Superior temporal gyrus (tissue), 1 donor: ENCODE data around the gene SLC2A10.
A peak's percentile ranks its signal among the peaks of the same experiment; 100 is the strongest.

ENCODE experiments used
- DNase-seq: peaks from one replicate; pipeline ENCODE4 v3.0.0-alpha.2; 2016; ENCODE audit errors: extremely low spot score

Gene SLC2A10

DNA sequence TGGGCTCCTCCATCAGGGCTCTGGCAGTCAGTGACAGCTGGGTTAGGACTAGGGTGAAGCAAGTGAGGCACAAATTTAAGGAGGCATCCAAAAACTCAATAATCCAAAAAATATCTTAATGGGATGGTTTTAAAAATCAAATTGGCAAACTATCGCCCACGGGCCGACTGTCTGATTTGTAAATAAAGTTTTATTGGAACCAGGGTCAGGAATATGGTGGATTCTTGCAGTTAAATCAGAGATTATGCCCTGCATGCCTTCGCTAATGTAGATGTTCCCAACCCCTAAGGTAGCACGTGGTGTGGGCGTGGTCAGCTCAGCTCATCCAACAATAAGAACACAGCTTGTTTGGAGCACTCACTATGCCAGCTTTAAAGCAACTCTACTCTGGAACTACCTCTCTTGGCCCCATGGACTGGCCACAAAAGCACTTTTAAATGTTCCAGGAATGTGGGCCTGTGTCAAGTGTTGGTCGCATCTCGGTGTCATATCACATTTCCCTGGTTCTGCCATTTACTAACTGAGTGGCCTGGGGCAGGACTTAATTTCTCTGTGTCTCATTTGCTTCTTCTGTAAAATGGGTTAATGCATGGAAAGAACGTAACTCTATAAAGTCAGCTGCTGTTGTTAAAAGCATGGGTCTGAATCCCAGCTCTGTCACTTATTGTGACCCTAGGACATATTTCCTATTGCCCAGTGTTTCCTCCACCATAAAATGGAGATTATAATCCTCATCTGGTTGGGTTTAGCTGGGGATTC lies 27.2 kb upstream of the SLC2A10 start:
- no peak for DNase-seq

DNA sequence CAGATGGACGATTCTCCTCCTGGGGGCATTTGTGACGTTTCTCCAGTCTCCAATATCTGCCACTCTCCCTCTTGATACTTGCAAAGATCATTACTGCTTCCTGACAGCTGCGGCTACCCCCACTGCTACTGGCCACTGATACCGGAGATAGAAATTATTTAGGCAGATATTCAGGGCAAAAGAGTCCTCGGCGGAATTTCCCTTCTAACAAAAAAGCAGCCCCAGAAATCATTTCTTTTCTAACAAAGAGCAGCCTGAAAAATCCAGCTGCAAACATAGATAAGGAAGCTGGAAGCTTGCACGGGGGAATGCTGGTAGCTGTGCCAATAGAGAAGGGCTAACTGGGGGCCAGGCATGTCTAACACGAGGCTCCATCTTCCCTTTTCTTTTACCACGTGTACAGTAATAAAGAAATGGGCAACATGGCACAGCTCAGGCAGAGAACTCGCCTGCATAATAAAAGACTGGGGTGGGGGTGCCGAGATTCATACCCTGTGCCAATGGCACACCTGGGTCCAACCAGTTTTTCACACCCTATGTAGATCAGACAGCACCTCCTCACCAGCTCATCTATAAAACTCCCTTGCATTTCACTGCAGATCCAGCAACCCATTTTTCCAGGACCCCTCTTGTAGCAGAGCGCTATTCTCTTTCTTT lies 26.3 kb upstream of the SLC2A10 start:
- DNase-seq: no peak

DNA sequence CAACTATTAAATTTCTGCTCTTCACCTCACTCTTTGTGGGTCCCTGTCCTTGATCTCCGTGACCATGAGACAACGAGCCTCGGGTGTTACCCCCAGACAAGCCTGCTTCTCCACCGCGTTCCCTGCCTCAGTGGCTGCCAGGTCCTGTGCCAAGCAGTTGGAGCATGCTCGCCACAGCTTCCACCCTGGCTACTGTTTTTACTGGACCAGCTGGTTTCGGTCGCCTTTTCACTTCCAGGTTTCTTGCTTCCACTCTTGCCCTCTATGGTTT lies 25.8 kb upstream of the SLC2A10 start:
- DNase-seq: no peak

DNA sequence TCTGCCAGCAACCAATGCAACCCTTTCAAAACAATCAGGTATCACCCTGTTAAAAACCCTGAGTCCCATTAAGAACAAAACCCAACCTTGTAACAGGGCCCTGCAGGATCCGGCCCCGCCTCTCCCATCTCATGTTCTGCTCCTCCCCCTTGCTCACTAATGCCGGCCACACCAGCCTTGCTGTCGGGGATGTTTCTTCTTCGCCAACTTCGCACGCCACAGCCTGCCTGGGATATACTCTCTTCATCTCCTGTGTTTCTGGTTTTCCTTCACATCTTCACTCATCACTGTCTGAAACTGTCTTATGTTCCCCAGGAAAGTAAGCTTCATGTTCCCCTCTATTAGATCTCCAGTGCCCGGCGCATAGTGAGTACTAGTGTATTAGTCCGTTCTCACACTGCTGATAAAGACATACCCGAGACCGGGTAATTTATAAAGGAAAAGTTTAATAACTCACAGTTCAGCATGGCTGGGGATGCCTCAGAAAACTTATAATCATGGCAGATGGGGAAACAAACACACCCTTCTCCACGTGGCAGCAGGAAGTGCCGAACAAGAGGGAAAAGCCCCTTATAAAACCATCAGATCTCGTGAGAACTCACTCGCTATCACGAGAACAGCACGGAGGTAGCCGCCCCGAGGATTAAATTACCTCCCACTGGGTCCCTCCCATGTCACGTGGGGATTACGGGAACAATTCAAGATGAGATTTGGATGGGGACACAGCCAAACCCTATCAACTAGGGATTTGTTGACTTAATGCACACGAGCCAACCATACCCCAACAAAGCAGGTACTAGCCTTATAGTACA lies 25.3 kb upstream of the SLC2A10 start:
- no peak for DNase-seq

DNA sequence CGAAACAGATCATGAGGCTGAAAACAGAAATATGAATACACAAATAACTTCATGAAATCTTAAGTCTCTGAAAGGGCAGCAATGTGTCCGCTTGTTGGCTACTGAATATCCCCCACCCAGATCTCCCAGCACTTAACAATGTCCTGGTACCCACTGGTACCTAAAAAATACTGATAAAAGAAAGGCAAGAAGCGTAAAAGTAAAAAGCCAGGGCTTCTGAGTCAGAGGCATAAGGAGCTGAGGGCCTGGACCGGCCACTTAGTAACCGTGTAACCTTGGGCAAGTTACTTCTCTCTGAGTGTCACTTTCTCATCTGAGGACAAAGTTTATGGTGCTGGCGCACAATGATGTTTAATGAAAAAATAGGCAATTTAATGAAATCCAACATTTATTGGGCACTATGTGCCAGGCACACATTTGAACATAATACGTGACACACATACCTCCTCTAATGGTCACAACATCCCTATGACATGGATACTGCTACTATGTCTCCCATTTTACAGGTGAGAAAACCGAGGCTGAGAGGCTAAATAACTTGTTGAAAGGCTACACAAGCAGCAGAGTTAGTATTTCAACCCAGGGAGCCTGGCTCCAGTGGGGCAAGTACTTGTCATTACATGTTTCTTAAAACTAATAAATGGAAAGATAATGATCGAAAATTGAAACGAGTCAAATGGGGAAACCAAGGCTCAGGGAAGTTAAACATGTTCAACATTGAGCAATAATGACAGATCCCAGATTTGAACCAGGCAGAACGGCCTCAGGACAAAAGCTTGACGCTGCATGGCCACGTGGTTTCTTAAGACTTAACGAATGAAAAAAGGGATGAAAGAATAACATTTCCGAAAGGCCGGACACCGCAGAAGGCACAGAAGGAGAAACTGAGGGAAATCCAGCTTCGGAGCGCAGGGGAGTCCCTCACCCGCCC lies 21.0 kb upstream of the SLC2A10 start:
- DNase-seq: peak; percentile 44

DNA sequence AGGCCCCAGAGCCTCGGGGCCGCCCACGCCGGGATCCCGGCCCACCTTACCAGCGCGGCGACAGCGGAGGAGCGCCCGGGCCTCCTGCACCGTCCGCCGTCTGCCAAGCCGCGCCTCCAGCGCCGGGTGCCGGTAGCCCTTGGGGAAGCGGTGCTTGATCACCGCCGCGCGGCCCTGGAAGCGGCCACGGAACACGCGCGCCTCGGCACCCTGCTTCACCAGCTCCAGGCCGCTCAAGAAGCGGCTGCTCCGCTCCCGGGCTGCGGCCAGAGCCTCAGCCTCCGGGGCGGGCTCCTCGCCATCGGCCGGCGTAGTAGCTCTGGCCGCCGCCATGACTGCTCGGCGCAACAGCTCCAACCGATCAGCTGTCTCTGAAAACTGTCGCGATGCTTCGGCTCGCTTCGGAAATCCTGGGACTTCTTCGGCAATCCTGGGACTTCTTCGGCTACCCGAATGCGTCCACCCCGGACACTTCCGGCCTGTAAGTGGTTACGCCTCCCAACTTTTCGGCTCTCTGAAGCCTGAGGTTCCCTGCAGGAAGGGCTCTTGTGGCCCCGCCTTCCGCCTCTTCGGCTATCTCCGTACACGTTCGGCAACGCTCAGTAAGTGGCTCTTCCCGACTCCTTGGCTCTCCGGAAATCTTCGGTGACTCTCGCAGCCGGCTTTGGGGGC lies 20.2 kb upstream of the SLC2A10 start, which contains the start of gene TP53RK:
Gene TP53RK (minus strand): TSS at position 363 of the 672 bp plus-strand sequence. CDS start 30 bp downstream, at position 333.
- peak; percentile 97 for DNase-seq

DNA sequence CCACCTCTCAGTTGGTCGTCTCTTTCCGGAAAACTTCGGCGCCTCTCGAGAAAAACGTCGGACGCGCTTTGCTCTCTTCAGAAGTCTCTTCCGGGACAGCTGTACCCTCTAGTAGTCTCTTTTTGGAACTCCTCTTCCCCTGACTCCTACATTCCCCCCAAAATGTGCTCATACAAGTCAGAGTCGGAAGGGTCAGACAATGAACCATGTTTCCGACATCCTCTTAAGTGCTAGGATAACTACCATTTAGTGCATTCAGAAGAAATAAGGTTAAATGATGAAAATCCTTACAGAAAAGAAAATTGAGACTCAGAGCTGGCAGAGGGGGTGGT lies 19.7 kb upstream of the SLC2A10 start:
- no peak for DNase-seq

DNA sequence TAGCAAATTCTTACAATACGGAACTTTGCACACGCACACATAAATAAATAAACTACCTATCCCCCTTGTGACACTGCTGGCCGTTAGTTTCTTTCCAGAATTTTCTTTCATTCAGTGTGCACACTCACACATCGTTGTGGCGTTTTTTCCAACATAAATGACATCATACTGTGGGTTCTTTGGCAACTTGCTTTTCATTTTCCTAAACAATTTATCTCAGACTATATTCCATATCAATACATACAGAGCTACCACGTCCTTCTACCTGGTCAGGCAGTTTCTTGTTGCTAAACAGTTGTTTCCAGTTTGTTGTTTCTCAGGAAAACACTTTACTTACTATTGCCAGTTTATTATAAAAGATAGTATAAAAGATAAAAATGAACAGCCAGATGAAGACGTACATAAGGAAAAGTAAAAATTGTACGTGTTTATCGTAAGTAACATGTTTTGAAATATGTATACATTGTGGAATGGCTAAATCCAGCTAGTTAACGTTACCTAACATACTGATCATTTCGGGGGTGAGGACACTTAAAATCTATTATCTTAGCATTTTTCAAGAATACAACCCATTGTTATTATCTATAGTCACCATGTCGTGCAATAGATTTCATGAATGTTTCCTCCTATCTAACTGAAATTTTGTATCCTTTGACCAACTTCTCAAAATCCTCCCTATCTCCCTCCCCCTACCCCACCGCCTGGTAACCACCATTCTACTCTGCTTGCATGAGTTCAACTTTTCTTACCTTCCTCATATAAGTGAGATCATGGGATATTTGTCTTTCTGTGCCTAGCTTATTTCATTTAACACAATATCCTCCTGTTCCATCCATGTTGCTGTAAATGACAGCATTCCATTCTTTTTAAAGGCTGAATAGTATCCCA lies 19.0 kb upstream of the SLC2A10 start:
- DNase-seq: no peak

DNA sequence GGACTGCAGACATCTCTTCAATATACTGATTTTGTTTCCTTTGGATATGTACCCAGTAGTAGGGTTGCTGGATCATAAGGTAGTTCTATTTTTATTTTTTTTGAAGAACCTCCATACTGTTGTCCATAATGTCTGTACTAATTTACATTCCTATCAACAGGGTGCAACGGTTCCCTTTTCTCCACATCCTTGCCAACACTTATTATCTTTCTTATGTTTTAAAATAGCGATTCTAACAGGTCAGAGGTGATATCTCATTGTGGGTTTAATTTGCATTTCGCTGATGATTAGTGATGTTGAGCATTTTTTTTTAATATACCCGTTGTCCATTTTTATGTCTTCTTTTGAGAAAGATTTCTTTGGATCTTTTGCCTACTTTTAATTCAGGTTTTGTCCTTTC lies 18.3 kb upstream of the SLC2A10 start:
- no peak for DNase-seq

DNA sequence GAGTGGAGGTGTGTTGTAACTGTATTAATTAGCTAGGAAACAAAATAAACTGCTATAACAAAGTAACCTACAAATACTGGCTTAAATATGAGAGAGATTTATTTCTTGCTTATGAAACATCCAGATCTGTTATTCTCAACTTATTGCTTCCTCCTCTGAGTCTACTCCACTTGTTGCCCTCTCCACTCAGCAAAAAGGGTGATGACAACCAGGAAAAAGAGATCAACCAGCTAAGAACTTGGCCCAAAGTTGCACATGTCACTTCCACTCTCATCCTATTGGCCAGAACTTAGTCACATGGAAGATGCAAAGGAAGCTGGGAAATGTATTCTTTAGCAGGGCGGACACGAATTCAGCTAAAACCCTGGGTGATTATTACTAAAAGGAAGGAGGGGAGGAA lies 15.0 kb upstream of the SLC2A10 start:
- DNase-seq: peak; percentile 60

DNA sequence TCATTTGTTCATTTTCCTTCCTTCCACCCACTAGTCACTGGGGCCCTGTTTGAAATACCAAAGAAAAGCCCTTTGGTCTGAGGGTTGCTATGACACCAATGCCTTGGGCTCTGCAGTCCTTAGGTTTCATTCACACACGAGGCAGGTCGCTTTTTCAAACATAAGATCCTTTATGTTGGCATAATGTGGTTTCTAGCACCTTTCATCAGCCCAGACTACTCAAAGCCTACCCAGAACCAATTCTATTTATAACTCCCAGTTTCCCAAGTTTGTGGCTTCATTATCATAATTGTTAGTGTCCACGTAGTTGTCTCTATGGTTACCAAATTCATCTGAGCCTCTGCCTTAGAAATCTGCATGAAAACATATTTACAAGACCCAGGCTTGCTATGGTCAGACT lies 13.6 kb upstream of the SLC2A10 start:
- peak; percentile 54 for DNase-seq

DNA sequence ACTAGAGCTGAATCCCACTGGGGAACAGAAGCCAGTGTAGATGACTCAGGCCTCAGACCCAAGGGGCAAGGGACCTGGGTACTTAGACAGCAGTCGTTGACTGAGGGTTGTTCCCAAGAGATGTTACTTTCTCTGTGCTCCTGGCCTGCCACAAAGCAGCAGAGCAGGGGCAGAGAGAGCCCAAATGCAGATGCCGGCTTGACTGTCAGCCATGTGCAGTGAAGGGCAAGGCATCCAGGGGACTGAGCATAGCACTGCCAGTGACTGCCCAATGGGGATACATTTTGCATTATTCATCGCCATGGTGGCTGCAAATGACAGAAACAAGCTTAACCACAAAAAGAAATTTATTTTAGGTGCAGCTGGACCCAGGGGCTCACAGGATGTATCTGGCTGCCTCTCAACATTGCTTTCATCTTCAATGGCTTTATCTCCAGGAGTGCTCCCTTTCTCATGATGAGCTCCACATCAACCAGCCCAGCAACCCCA lies 12.6 kb upstream of the SLC2A10 start:
- DNase-seq: no peak

DNA sequence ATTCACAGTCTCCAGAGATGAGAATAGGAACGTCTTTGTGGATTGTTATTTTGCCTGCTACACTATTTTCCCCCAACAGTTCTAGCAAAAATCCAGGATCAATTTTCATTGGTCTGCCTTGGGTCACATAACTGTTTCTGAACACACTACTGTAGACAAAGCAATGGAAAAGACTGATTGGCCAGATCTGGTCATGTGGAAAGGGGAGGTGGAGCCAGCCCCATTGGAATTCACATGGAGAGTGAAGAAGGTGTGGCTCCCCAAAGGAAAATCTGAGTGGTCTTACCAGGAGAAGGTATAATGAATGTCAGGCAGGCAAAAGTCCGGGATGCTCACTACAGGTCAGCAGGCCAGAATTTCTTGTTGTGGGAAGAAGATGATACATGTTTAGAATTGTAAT lies 10.7 kb upstream of the SLC2A10 start:
- no peak for DNase-seq

DNA sequence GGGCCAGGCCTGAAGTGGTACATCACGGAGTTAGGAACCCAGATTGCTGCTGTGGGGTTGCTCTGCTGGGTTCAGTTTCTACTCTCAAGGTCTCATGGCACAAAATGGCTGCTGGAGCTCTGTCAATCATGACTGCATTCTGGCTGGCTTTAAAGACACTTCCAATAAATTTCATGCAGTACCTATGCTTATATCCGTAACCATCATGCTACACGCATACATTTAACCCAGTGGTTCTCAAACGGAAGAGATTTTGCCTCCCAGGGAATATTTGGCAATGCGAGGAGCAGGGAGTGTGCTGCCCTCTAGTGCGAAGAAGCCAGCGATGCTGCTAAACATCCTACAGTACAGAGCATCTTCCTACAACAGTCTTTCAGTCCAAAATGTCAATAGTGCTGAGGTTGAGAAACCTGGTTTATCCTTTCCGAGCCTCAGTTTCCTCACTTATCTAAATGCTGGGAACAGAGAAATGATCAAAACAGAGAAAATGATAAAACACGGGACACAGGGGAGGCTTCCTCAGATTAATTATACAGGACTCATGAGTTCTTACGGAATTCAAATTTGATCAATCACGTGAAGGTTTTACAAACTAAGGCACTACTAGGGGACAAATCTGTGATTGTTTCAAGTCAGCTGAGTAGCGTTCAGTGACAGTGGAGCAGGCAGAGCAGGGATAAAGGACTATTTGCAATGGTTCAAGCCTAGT lies 9.6 kb upstream of the SLC2A10 start:
- no peak for DNase-seq

DNA sequence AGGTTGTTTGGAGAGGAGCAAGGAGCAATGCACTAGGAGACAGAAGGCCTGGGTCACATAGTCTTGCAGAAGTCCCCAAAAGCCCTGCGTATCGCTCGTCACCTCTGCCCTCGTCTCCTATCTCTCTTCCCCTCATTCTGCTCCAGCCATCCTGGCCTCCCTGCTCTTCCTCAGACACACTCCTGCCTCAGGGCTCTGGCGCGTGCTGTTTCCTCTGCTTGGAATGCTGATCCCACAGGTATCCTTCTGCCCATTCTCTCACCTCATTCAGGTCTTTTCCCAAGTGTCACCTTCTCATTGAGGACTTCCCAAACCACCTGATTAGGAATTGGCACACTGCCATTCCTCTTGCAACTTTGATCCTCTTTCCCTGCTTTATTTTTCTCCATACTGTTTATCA lies 9.0 kb upstream of the SLC2A10 start:
- DNase-seq: no peak

DNA sequence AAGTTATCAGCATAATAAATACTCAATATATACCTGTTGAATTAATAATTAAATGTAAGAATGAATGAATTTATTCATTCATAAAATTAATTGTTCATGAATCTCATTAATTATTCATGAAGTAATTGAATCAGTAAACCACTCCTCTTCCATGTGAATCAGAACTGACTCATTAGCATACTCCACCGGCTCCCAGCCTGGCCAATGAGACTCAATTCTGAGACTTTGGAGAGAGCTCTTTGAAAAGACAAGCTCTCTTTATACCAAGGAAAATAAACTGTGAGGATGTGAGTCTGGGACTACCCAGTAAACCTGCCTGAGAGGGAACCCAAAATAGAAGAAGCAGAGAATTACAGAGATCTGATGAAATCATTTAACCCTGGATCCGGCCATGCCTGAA lies 8.4 kb upstream of the SLC2A10 start:
- no peak for DNase-seq

DNA sequence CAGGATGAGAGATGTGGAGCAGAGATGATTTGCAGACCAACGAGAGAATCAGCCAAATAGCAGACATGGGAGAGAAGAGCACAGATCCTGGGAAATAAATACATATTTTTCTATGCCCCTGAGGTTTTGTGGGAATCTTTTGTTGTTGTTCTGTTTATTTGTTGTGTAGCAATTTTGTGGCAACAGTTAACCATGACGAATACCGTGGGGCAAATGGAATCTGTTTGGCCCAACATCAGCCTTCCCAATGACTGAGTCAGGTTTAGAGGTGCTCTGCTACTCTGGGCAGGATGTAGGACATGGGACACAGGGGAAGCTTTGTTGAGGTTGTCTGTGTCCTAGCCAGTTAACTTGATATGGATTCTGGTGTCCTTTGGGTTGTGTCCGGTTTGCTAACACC lies 7.9 kb upstream of the SLC2A10 start:
- no peak for DNase-seq

DNA sequence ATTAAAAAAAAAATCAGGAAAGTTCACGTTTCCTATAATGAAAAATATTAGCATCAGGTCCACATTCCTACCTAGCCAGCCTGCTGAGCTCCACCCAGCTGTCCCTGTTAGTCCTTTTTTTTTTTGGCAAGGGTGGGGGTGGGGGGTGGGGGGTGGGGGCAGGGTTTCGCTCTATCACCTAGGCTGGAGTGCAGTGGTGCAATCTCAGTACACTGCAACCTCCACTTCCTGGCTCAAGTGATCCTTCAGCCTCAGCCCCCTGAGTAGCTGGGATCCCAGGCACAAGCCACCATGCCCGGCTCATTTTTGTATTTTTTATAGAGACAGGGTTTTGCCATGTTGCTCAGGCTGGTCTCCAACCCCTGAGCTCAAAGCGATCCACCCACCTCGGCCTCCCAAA lies 7.5 kb upstream of the SLC2A10 start:
- no peak for DNase-seq

DNA sequence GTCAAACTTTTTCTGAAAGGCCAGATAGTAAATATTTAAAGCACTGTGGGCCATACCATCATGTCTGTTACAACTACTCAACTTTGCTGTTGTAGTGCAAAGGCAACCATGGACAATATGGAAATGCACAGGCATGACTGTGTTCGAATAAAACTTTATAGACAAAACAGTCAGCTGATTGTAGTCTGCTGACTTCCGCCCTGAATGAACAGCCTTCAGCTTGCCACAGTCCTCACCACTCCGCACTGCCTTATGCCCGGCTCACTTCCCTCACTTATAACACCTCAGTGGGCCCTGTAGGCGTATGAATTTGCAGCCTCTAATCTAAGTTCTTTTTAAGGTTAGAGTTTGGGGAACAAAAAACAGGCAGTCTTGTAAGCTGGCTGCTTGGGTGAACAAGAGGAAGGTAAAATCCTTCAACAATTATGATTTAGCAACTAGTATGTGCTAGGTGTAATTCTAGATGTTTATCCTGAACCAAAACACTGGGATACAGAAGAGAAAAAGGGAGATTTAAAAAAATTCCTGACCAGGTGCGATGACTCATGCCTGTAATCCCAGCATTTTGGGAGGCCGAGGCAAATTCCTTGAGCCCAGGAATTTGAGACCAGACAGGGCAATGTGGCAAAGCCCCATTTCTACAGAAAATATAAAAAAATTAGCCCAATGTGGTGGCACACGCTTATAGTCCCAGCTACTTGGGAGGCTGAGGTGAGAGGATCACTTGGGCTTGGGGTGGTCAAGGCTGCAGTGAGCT lies 6.8 kb upstream of the SLC2A10 start:
- no peak for DNase-seq
